GM04503 (cell line): Measurements from ENCODE around the gene DLL4.
"Not testable (repeated sequence)": the region's sequence is repeated elsewhere in the genome, so short reads cannot be mapped to it uniquely, and the experiment has no call there.

Experiments
- DNase-seq: peaks from one replicate; pipeline ENCODE4 v3.0.0-alpha.2; 2012; ENCODE audit warnings: low read depth

DLL4 gene

DNA sequence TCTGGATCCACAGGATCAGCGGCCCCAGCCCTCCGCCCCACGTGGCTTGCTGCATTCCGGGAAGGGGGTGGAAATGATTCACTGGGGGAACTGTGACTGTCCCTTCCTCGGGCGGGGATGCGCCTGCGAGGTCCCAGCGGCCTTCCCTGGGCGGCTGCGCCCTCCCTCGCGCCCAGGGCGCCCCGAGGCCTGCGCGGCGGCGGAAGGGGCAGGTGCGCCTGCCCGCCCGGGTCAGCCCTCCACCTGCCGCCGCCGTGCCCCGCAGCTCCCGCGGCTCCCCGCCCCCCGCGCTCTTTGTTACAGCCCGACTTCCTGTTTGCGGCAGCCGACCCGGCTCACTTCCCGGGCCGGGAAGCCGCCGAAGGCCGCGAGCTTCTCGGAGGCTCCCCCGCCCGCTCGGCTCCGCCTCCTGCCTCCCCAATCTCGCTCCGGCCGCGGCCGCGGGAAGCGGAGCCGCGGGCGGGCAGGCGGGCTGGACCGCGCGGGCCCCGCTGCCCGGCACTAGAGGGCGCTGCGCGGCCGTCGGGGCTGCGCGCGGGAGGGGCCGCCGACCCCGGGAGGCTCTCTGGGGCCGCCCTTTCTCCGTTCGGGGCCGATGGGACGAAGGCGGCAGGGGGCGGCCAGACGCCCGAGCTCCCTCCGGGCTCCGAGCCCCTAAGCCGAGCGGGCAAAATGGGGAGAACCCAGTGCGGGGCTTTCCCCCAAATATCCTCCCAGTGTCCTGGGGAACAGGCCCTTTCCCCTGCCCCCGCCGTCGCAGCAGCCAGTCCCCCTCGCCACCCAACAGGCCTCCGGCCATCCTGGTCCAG, 12.6 kb downstream of the DLL4 start:
- no peak for DNase-seq

DNA sequence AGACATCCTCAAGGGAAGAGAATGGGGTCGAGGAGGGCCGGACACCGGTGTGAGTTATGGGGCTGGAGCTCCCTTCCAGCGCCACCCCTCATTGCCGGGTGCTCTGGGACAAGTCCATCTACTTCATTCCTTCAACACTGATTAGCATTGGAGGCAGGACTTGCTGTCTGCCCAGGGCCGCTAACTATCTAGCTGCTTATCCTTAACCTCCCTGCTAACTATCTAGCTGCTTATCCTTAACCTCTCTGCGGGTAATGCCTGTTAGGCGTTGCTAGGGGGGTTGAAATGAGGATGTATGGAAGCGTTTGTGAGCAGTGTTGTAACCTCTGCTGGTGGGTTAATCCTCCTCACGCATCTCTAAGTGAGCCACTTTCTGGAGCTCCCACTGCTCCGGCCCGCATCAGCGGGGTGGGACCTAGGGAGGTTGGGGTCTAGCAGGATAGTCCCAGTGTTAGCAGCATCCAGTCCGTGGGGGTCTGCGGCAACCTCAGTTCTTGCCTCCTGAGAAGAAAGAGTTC, 13.3 kb downstream of the DLL4 start:
- no peak for DNase-seq

DNA sequence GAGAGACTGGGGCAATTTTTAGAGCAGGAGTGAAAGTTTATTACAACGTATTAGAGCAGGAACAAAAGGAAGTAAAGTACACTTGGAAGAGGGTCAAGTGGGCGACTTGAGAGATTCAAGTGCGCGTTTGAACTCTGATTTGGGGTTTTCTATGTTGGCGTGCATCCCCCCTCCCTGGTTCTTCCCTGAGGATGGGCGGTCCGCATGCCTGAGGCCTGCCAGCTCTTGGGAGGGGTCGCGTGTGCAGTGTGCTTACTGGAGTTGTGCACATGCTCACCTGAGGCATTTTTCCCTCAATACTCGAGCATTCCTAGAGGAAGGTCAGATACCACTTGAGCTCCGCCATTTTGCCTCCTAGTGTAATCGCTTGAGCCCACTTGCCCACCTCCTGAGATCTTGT, 13.7 kb downstream of the DLL4 start:
- DNase-seq: no peak

DNA sequence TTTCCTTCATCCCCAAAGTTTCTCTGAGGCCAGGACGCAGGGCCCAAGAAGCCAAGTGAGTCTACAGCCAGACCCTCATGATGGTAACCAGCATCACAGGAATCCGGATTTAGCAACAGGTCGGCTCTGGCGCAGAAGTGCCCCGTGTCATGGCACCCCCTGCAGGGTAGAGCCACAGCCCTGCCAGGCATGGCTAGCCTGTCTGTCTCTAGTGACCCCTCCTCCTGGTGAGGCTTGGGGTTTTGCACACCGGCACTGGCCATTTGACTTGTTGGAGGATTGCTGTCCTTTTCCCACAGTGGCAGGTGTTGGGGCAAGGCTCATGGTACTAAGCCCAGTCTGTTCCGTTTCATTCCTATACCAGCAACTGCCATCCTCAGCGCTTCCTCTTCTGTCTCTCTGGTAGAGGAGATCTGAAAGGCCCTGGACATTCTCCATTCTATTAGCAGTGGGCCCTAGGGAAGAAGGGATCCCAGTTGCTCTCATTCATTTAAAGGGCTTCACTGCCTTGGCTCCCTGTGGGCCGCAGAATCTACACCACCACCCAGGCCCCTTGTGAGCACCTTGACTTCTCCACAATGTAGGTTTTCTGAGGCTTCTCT, 14.7 kb downstream of the DLL4 start:
- no peak for DNase-seq

DNA sequence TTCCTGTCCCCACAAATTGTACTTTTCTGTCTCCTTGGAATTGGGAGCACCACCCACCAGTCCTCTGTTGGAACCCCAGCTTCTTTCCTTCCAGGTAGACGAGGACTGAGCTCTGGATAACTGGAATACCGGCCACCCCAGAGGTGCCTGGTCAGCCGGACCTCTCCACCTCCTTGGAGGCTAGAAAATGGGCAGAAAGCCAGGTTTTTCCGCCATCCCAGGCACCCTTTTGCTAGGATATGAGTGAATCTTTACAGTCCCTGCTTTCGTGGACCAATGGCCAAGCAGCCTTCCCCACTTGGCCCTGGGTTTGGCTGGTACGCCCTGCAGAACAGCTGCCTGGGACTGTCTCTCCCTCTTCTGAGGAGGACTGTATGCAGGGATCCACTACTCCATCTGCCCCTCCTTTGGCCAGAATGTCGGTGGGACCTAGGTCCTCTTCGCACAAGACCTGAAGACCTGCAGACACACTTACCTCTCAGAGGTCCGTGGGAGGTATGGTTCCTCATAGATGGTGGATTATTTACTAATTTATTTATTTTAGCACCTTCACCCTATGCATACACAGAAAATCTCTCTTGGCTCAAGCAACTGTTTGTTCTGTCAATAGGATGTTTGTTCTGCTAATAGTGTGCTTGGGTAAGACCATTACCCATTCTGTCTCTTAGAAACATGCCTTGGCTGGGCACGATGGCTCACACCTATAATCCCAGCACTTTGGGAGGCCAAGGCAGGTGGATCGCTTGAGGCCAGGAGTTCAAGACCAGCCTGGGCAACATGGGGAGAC, 15.6 kb downstream of the DLL4 start:
- DNase-seq: no peak

DNA sequence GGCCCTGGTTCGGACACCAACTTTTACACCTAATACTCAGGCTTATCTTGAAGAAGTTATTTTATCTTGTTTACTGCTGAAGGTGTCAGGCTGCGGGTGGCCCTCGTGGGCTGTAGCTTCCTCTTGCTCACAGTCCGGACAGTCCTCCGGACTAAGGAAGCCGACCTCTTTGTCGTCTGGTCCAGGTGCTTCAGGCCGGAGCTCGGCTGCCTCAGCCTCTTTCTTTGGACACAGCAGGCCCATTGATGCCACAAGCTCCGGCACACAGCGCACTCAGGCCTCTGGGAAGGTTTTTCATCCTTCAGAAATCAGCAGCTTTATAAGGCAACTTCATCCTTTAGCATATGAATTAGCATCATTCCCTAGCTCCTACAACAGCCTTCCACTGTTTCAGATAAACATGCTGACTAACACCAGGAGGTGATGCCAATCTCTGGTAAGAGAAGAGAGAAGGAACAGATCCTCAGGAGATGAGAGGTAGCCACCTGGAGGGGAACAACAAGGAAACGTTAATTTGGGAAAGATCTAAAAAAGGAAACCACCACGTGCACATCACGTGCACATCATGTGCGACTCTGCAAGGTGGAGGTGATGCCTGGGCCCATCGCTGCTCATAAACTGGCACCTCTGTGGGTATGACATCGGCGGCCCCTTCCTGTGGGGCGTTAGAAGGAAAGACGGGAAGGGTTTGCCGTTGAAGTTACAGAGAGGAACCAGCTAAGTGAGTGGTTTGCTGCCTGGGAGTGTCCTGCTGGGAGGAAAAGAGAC, 19.8 kb downstream of the DLL4 start:
- no peak for DNase-seq

DNA sequence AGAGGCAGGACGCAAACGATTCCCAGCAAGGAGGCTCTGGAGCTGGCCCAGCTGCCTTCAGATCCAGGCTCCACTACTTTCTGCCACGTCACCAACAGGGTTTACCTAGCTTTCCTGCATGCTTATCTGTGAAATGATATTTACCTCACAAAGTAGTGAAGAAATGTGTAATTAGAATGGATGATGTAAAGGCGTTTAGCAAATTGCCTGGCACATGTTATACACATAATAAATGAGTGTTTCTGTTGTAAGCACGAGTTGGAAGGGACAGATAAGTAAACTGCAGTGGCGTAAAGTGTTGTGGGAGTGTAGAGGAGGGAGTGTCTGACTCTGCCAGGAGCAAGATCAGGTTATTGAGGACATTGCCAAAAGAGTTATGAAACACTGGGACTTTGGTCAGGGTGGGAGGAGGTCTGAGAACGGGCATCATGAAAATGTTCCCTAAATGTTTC, 20.6 kb downstream of the DLL4 start:
- DNase-seq: no peak

DNA sequence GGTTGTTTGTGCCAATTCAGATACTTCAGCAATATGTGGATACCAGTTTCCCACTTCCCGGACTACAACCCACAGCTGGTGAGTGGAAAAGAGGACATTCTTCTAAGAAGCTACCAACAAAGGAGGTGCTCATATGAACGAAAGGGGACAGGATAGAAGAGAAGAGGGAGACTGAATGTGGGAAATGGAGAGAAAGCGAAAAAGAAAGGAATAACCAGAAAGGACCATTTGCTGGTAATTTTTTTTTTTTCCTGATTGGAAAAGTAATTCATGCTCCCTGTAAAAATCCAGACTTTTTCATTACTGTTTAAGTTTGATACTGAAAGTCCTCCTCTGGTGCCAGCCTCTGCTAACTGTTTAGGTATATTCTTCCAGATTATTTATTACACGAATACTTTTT, 22.6 kb downstream of the DLL4 start:
- no peak for DNase-seq

DNA sequence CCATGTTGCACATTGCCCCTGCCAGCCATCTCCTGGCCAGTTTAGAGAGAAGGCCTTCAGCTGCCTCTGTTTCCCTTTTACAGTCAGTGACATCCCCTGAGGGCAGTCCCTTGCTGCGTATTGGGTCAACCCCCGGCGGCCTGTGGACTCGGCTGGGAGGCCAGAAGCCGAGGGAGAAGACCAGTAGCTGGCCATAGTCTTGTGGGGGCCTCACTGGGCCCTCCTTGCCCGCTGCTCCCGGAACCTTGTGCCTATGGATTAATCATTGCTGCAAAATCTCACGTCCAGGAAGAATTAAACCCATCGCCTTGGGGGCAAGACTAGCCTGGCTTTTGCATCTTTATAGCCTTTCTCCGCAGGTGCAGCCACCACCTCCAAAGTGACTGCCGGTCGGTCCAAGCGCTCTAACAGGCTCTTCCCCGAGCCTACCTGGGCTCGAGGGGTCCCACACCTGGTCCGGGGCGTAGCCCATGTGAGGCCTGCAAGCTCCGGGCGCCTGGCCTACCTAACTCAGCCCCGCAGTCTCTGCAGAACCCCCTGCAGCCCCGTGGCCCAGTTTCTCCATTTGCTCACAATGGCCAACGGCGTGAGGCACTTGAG, 23.3 kb downstream of the DLL4 start:
- no peak for DNase-seq

DNA sequence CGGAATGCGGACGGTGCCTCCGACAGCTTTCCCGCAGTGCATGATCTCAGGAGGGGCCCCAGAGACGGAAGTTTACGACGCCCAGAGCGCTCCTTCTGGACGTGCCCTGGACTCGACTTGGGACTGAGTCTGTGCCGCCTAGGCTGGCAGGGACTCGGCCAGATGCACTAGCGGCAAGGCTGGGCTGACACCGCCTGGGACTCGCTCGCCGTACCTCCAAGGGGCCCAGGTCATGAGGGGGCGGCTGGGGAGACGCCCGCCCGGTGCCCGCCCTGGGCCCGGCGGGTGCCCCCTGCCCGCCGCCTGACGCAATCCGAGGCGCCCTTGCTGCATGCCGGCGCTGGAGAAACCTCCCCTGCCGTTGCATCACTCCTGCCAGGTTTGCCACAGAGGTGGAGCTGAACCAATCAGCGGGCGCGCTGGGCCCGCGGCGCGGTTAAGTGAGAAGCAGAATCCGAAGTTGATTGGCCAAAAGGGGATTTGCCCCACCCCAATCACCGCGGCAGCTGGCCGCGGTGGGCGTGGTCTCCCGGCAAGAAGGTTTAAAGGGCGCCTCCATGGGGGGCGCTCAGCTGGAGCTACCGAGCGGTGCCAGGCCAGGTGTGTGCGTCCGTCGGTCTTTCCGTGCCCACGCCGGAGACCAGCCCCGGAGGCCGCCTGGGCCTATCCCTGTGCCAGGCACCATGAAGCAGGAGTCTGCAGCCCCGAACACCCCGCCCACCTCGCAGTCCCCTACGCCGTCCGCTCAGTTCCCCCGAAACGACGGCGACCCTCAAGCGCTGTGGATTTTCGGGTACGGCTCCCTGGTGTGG, 24.0 kb downstream of the DLL4 start, which contains the start of gene CHAC1:
TSS of gene CHAC1 (plus strand) at position 571 of the 812 bp plus-strand sequence. CDS start at position 684, 113 bp downstream.
- peak; percentile 80 for DNase-seq

DNA sequence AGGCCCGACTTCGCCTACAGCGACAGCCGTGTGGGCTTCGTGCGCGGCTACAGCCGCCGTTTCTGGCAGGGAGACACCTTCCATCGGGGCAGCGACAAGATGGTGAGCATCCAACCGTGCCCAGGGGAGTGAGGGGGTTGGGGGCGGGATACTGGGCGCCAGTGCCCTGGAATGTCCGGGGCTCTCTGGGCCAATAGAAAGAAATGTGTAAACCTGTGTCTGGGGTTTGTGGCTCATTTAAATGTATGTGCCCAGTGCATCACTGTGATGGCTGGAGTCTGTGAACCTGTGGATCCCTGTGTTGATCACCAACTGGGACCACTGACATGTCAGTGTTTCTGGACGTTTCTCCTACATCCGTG, 24.6 kb downstream of the DLL4 start:
- no peak for DNase-seq

DNA sequence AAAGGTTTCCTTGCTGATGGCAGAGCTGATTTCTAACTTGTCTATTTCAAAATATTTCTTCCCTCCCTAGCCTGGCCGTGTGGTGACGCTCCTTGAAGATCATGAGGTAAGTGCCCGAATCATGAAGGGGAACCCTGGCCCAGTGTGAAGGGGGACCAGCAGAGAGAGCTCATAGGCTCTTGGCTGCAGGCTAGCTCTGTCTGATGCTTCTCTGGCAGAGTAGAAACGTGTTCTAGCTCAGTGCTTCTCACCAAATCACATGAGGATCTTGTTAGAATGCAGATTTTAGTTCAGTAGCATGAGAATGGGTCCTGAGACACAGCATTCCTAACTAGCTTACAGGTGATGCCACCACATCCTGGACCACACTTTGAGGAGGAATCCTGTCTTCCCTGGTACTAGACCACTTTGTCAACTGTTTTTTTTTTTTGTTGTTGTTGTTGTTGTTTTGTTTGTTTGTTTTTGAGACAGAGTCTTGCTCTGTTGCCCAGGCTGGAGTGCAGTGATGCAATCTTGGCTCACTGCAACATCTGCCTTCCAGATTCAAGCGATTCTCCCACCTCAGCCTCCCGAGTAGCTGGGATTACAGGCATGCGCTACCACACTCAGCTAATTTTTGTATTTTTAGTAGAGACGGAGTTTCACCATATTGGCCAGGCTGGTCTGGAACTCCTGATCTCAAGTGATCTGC, 25.2 kb downstream of the DLL4 start:
- DNase-seq: not testable (repeated sequence)

DNA sequence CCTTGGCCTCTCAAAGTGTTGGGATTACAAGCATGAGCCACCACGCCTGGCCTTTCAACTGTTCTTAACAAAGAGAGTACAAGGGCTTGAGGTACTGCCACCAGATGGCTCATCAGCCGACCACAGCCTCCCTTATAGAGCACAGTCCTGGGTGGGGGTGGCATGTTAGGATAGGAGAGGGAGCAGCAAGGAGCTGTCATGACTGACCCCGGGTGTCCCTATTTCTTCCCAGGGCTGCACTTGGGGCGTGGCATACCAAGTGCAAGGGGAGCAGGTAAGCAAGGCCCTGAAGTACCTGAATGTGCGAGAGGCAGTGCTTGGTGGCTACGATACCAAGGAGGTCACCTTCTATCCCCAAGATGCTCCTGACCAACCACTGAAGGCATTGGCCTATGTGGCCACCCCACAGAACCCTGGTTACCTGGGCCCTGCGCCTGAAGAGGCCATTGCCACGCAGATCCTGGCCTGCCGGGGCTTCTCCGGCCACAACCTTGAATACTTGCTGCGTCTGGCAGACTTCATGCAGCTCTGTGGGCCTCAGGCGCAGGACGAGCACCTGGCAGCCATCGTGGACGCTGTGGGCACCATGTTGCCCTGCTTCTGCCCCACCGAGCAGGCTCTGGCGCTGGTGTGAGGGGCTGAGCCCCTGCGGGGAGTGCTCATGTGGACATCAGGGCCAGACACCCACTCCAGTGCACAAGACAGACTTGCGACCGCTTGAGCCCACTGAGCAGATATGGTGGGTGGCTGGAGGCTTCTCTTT, 26.2 kb downstream of the DLL4 start:
- DNase-seq: no peak

DNA sequence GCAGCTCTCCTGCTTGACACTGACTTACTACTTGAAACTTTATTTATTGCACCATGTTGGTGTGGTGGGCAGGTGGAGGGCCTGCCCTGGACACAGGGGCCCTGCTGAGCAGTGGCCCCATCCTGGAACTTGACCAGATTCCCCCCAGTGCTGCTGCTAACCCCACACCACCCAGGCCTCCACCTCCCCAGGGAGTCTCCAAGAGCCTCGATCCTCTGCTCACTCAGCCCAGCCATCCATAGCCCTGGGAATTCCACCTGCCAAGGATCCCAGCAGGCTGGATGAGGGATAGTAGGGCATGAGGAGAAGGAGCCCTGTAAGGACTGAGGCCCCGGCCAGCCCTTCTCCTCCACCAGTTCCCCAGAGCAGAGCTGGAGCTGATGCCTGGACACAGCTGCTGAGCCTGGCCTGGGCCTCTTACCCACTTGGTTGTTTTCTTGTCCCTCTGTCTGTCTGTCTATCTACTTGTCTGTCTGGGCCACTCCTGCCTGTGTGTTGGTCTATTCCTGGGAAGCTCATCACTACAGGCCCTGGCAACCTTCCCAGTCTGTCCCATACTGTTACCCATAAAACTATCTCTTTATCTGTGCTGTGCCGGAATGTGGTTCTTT, 26.9 kb downstream of the DLL4 start:
- no peak for DNase-seq

DNA sequence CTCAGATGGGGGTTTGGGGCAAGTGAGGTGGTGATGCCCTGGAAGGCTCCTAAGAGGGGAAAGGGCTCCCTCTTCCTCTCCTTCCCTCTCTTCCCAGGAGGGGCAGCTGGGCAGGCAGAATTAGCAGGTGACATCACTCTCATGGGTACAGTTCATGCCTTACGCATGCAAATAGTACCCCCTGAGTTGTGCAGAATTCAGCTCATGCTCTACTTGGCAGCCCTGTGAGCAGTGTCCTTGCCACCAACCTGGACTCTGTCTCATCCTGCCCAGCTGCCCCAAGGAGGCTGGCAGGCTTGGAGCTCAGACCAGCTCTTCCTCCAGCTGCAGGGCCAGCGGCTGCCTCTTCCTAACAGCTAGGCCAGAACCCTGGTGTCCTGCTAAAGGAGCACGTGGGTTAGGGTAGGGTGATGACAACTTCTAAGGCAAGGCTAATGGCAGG, 27.4 kb downstream of the DLL4 start:
- DNase-seq: no peak

DNA sequence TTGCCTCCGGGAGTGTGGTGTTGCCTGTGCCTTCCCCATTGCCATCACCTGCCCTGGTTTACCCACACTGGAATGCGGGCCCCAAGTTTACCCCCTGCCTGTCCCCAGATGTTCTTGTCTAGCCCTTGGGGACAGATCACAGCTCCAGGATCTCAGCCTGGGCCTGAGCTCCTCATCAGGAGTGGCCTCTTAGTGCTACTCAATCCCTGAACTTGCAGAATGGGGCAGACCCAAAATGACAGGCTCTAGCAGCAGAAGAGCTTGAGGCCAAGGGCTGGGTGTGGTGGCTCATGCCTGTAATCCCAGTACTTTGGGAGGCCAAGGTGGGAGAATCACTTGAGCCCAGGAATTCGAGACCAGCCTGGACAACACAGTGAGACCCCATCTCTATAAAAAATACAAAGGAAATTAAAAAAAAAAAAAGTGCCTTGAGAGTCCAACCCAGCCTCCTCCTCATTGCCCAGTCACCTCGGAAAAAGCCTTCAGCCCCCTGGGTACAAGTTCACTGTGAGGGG, 28.0 kb downstream of the DLL4 start:
- no peak for DNase-seq

DNA sequence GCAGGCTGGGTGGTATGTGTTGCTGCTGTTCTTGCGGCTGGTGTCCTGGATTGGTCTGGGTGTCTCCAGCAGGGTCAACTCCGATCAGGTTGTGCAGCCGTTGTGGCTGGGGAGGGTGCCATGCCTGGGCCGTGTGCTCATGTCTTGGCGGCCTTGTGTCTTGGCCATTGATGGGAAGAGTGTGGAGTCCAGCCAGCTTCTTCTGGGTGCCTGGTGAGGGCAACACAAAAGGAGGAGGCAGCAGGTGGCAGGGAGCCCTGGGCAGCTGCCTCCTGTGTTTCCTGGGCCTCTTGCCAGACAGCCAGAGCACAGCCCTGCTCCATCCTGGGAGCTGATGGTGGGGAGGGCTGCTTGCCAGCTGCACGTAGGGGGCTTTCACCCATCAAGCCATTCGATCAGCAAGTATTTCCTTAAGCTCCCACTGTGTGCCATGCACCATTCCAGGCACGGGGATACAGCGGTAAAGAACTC, 28.5 kb downstream of the DLL4 start:
- DNase-seq: no peak

DNA sequence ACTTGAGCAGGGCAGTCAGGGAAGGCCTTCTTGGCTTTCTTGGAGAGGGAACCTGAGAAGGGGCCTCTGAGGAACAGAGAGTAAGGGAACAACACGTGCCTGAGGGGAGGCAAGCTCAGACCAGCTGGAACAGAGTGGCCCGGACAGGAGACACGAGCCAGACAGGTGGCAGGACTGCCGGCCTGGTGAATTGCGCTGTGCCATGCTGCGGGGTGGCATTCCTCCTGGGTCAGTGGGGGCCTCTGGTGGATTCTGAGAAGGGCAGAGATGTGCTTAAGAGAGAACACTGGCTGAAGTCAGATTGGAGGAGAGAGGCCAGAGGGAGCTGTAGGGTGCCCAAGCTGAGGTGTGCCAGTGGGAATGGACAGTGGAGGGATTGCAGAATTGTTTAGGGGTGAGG, 29.0 kb downstream of the DLL4 start:
- DNase-seq: no peak
